GM18502 (cell line): ENCODE results near the gene DEPDC5.

Experiments used
- ATAC-seq: cut with Tn5 transposase; IDR thresholded peaks from one replicate; pipeline ENCODE4 v1.9.1; 2021; ENCODE audit warnings: mild to moderate bottlenecking; ENCODE audit not compliant: unreplicated experiment, poor library complexity

Gene DEPDC5

GRCh38 chr22:31844941-31845340, 91.1 kb downstream of the DEPDC5 start:
- ATAC-seq = no peak

- ATAC-seq = no peak
These were observed 92.6 kb downstream of the DEPDC5 start for GRCh38 chr22:31846161-31847115.

GRCh38 chr22:31848411-31848810, 94.6 kb downstream of the DEPDC5 start:
- no peak for ATAC-seq

GRCh38 chr22:31850135-31850534, 96.3 kb downstream of the DEPDC5 start:
- no peak for ATAC-seq

GRCh38 chr22:31852691-31853421, 99.0 kb downstream of the DEPDC5 start:
- ATAC-seq = no peak

- no peak for ATAC-seq
These were observed 100.1 kb downstream of the DEPDC5 start for GRCh38 chr22:31853736-31854495.

- no peak for ATAC-seq
These were observed 103.4 kb downstream of the DEPDC5 start for GRCh38 chr22:31857247-31857646.

- ATAC-seq = no peak
These were observed 107.5 kb downstream of the DEPDC5 start for GRCh38 chr22:31861226-31861840.

GRCh38 chr22:31866918-31867317, 113.1 kb downstream of the DEPDC5 start:
- ATAC-seq = no peak

GRCh38 chr22:31867386-31868153, 113.8 kb downstream of the DEPDC5 start:
- no peak for ATAC-seq

GRCh38 chr22:31869739-31870138, 115.9 kb downstream of the DEPDC5 start:
- no peak for ATAC-seq

GRCh38 chr22:31870890-31871289, 117.1 kb downstream of the DEPDC5 start:
- no peak for ATAC-seq

- no peak for ATAC-seq
These were observed 117.7 kb downstream of the DEPDC5 start for GRCh38 chr22:31871480-31871879.

- ATAC-seq = no peak
These were observed 118.4 kb downstream of the DEPDC5 start for GRCh38 chr22:31872209-31872608.

GRCh38 chr22:31874821-31875220, 121.0 kb downstream of the DEPDC5 start:
- no peak for ATAC-seq

- ATAC-seq = no peak
These were observed 122.5 kb downstream of the DEPDC5 start for GRCh38 chr22:31876156-31876920.

- ATAC-seq = no peak
These were observed 125.8 kb downstream of the DEPDC5 start for GRCh38 chr22:31879585-31879984.

- no peak for ATAC-seq
These were observed 127.4 kb downstream of the DEPDC5 start for GRCh38 chr22:31881200-31881599.

- no peak for ATAC-seq
These were observed 128.0 kb downstream of the DEPDC5 start for GRCh38 chr22:31881865-31882264.
